Stomach (tissue), 9 donors: ENCODE results near the gene FHL2. TPM values are rescaled to one million over a fixed set of nuclear protein-coding genes. Genes with fewer than 3 reads are reported as not detected.
A peak's percentile ranks its signal among the peaks of the same experiment; 100 is the strongest.

Experiments used
- DNase-seq, 2 donors: peaks; one replicate each; pipeline versions ENCODE4 v3.0.0 to v3.0.0-alpha.2; 2013 to 2019
- H3K27ac ChIP-seq, 5 donors: fragments of 200-600 bp in 4 of 5; sonication (generic) in 4 of 5; one replicate each; pipeline ENCODE4 v1.5.1; 2013 to 2019; ENCODE audit warnings: mild to moderate bottlenecking in 1 of 5, moderate library complexity in 1 of 5
- H3K27me3 ChIP-seq, 3 donors: fragments of 200-600 bp; sonication (generic); one replicate each; pipeline ENCODE4 v1.5.1; 2017 to 2019; ENCODE audit warnings: mixed run types in 1 of 3
- H3K36me3 ChIP-seq, 4 donors: fragments of 200-600 bp; sonication (generic); 1 replicate in 3 of 4; 2 replicates in 1 of 4; pipeline ENCODE4 v1.5.1; 2016 to 2019
- H3K4me1 ChIP-seq, 4 donors: fragments of 200-600 bp; sonication (generic); one replicate each; pipeline ENCODE4 v1.5.1; 2016 to 2019
- H3K4me3 ChIP-seq, 4 donors: fragments of 200-600 bp; sonication (generic) in 3 of 4; one replicate each; pipeline ENCODE4 v1.5.1; 2016 to 2019; ENCODE audit warnings: mild to moderate bottlenecking in 1 of 4
- H3K9me3 ChIP-seq, 4 donors: fragments of 200-600 bp; sonication (generic); one replicate each; pipeline ENCODE4 v1.5.1; 2016 to 2019
- EP300 ChIP-seq: sonication (generic); formaldehyde crosslinking; IDR thresholded peaks from one replicate; pipeline ENCODE4 v1.6.1; 2017; ENCODE audit warnings: antibody characterized with exemption
- POLR2A ChIP-seq, 4 donors: fragments of 450-650 bp; IDR thresholded peaks; one replicate each; pipeline ENCODE4 v1.6.1; 2016; ENCODE audit warnings: antibody characterized with exemption in 4 of 4, control low read depth in 2 of 4, mild to moderate bottlenecking in 1 of 4, moderate library complexity in 1 of 4
- POLR2AphosphoS5 ChIP-seq, 3 donors: sonication (generic); formaldehyde crosslinking; IDR thresholded peaks; one replicate each; pipeline ENCODE4 v1.6.1; 2016; ENCODE audit warnings: antibody characterized with exemption in 3 of 3
- WGBS, 5 donors: extraction: QIAGEN DNeasy Blood & Tissue Kit in 3 of 5; methylation state at CpG; one replicate each; pipeline versions ENCODE4 v1.1.5 to v1.1.7; 2013 to 2018; 5-methylcytosine and 5-hydroxymethylcytosine counted together
- intact Hi-C: fragments of 100-400 bp; cut with DNase I; formaldehyde crosslinking; loops from one replicate; pipeline ENCODE4 v1.15.1; 2023; ENCODE audit warnings: low total_unique reads
- polyA plus RNA-seq, 3 donors: library from polyadenylated mRNA; stranded (reverse); fragments of 200-250 nt; gene quantifications; one replicate each; pipeline ENCODE4 v1.2.3, GENCODE V29; 2013
- total RNA-seq, 5 donors: library from RNA; depleted of rRNA; stranded (reverse); fragments of >200 nt; gene quantifications; one replicate each; pipeline versions ENCODE4 v1.1.0 to v1.2.3, GENCODE V29; 2014 to 2016
- TF ChIP-seq, protein P1 (sequence below), 7 experiments: fragments of 450-650 bp in 4 of 7; fragments of 200-600 bp in 3 of 7; sonication (generic) in 3 of 7; IDR thresholded peaks; one replicate each; pipeline ENCODE4 v1.5.1; 2016 to 2019; ENCODE audit warnings: antibody characterized with exemption in 7 of 7, control low read depth in 2 of 7, mild to moderate bottlenecking in 1 of 7
- donor health status: healthy with polysubstance abuse.
- donor health status: Bipolar disorder and iron deficiency.
- donor health status: healthy.

The FHL2 gene
- total and polyA plus RNA-seq, 8 donors = 42.3 to 240 (median 61.9) TPM

DNA sequence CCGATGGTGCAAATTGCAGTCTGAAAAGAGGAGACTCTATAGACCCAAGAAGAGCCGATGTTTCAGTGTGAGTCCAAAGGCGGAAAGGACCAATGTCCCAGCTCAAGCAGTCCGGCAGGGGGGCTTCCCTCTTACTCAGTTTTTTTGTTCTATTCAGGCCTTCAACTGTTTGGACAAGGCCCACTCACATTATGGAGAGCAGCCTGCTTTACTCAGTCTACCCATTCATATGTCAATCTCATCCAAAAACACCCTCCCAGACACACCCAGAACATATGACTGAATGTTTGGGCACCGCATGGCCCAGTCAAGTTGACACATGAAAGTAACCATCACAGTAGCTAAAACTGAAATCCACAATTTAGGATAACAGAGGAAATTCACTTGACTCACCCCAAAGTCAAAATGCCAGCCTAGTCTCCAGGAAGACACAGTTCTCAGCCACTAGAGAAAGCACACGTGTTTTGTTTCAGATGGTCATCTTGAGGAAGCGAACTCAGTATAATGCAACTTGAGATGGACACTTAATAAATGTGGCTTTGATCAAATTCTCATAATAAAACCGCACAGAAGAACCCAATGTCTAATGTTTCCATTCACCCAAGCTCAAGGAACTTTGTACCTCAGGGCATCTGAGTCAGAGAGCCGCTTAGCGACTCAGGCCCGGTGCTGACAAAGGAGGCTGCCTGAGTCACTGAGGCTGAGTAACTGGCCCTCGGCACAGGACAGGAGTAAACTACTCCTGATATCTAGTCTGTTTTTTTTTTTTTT is 2.4 kb downstream of the FHL2 start:
- Histone ChIP-seq H3K4me1 (peaks cover 25 to 61% (median 53%) of the 10 kb centered on the region in 4 donors), H3K27ac (peak overlapping the region; percentile 59 to 96 (median 96)), H3K27me3 (peaks cover 0 to 31% (median 11%) of the 10 kb centered on the region in 3 donors), H3K36me3 (no peaks in the 10 kb centered on the region), H3K4me3 (peak overlapping the region; percentile 61 to 87 (median 76)), H3K9me3 (no peaks in the 10 kb centered on the region)
- intact Hi-C loops = no loop called here
- 60 to 73% (median 67%) methylated on average over 12 of the region's 12 CpGs for WGBS, 5 donors
- peak; percentile 53 to 74 for DNase-seq
- no peak for TF ChIP-seq EP300
- TF ChIP-seq, protein P1, sequence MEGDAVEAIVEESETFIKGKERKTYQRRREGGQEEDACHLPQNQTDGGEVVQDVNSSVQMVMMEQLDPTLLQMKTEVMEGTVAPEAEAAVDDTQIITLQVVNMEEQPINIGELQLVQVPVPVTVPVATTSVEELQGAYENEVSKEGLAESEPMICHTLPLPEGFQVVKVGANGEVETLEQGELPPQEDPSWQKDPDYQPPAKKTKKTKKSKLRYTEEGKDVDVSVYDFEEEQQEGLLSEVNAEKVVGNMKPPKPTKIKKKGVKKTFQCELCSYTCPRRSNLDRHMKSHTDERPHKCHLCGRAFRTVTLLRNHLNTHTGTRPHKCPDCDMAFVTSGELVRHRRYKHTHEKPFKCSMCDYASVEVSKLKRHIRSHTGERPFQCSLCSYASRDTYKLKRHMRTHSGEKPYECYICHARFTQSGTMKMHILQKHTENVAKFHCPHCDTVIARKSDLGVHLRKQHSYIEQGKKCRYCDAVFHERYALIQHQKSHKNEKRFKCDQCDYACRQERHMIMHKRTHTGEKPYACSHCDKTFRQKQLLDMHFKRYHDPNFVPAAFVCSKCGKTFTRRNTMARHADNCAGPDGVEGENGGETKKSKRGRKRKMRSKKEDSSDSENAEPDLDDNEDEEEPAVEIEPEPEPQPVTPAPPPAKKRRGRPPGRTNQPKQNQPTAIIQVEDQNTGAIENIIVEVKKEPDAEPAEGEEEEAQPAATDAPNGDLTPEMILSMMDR (IDR thresholded peaks at IDR 0.05) = no peak
- TF ChIP-seq POLR2A (IDR thresholded peaks at IDR 0.05) = no peak
- peak in 2 of 3 donors; percentile 79 to 81 for TF ChIP-seq POLR2AphosphoS5 (IDR thresholded peaks at IDR 0.05)

DNA sequence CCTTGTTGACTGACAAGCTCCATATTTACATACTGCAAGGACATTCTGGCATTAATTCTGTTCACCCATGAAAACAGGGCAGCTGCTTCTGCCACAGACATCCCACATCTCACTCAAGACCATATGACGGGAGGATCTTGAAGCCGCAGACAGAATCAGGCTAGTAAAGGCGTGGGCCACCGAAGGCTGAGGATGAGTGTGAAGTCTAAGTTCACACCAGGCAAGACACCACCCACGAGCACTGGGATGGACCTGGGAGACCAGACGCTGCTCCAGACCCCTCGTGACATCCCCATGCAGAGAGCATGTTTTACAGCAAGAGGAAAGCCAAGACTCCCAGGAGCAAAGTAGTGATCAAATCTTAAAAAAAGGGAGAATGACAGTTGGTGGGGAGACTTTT is 3.2 kb downstream of the FHL2 start:
- DNase-seq = no peak
- intact Hi-C loops = no loop called here
- no peak for TF ChIP-seq POLR2A (IDR thresholded peaks at IDR 0.05)
- TF ChIP-seq, protein P1 (IDR thresholded peaks at IDR 0.05) = no peak
- no peak for TF ChIP-seq EP300
- no peak for TF ChIP-seq POLR2AphosphoS5 (IDR thresholded peaks at IDR 0.05)
- 80 to 86% (median 83%) methylated on average over 7 of the region's 7 CpGs for WGBS, 5 donors
- Histone ChIP-seq H3K4me3 (peak overlapping the region in 3 of 4 donors; percentile 23 to 68 (median 61)), H3K27ac (peak overlapping the region; percentile 18 to 96 (median 96)), H3K36me3 (no peaks in the 10 kb centered on the region), H3K9me3 (no peaks in the 10 kb centered on the region), H3K27me3 (peaks cover 0 to 31% (median 11%) of the 10 kb centered on the region in 3 donors), H3K4me1 (peaks cover 25 to 68% (median 60%) of the 10 kb centered on the region in 4 donors)

DNA sequence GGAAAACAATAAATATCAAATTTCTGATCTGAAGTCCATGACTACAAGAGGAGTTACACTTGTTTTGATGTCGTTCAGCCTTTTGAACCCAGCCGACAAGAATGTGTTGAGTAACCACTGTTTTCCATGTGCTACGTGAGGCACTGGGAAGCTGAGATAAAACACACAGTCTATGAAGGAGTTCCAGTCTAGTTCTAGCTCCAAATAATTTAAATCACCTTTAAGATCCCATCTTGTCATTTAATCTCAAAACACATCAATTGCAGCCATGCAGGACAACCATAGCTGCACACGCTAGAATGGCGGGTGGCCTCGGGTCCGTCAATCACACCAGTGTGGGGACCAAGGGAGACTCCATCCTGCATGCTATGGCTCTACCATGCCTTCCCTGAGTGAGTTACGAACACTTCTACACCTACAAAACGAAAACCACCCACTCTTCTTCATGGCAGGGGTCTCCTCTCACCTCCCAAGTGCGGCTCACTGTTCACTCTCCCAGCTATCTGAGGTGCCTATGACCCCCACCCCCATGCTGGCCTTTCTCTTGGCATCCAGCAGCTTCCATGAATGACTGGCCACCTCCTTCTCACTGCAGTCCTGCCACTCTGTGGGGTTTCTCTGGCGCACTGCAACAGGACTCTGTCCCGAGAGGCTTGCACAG is 3.8 kb downstream of the FHL2 start:
- no peak for TF ChIP-seq POLR2A (IDR thresholded peaks at IDR 0.05)
- no peak for TF ChIP-seq POLR2AphosphoS5 (IDR thresholded peaks at IDR 0.05)
- TF ChIP-seq, protein P1 (IDR thresholded peaks at IDR 0.05) = no peak
- no peak for TF ChIP-seq EP300
- peaks cover 25 to 74% (median 63%) of the 10 kb centered on the region in 4 donors for H3K4me1 ChIP-seq
- H3K27me3 ChIP-seq = peaks cover 0 to 29% (median 11%) of the 10 kb centered on the region in 3 donors
- DNase-seq = no peak
- H3K36me3 ChIP-seq = peaks cover 0 to 4% (median 0%) of the 10 kb centered on the region in 4 donors
- 65 to 75% (median 72%) methylated on average over 12 of the region's 12 CpGs for WGBS, 5 donors
- no peaks in the 10 kb centered on the region for H3K9me3 ChIP-seq
- intact Hi-C loops = no loop called here
- peak overlapping the region; percentile 18 to 96 (median 96) for H3K27ac ChIP-seq
- H3K4me3 ChIP-seq = peak overlapping the region; percentile 0 to 68 (median 42)

DNA sequence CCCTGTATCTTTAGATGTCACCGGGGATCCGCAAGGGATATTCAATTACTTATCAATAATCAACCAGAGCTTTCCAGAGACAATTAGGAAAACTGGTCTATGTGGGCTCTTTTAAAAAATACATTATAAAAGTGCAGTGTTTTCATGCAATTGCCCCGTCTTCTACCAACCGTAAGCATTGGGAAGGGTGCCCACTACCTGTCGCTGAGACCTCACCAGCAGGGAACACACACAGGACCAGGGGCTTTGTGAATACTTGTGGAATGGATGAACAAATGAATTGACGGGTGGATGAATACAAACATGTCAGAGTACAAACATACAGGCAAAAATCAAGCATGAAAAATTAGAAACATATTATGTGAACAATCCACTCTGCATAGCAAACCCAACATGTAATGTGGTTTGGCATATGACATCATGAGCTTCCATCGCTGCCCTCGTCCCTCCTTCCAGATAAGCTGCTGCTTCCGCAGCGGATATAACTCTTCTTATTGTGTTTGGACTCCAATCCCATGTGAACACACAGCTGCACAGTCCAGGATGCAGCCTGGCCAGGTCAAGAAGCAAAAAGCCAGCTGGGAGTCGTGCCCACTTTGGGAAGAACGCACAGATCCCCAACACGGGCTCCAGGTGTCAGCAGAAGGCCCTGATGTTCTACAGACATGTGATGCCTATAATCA is 5.3 kb downstream of the FHL2 start:
- Histone ChIP-seq H3K36me3 (peaks cover 0 to 13% (median 0%) of the 10 kb centered on the region in 4 donors), H3K27ac (peak overlapping the region in 4 of 5 donors; percentile 38 to 93 (median 69)), H3K27me3 (peaks cover 0 to 13% (median 4%) of the 10 kb centered on the region in 3 donors), H3K4me3 (peak overlapping the region in 2 of 4 donors; percentile 2 to 61), H3K4me1 (peaks cover 21 to 80% (median 61%) of the 10 kb centered on the region in 4 donors), H3K9me3 (no peaks in the 10 kb centered on the region)
- peak in 1 of 2 donors; percentile 63 for DNase-seq
- intact Hi-C loops = no loop called here
- TF ChIP-seq POLR2AphosphoS5 (IDR thresholded peaks at IDR 0.05) (peak in 1 of 3 donors; percentile 44), EP300 (no peak), POLR2A (IDR thresholded peaks at IDR 0.05) (no peak)
- TF ChIP-seq, protein P1 (IDR thresholded peaks at IDR 0.05) = no peak
- WGBS, 5 donors = 68 to 78% (median 72%) methylated on average over 13 of the region's 13 CpGs
